GM21825 (cell line): ENCODE results near the gene CERK.
A peak's percentile ranks its signal among the peaks of the same experiment; 100 is the strongest.

Experiments used
- ATAC-seq: cut with Tn5 transposase; IDR thresholded peaks from one replicate; pipeline ENCODE4 v1.9.1; 2021; ENCODE audit warnings: mild to moderate bottlenecking, moderate library complexity; ENCODE audit not compliant: unreplicated experiment

The CERK gene

GRCh38 chr22:46703996-46704370 is 34.1 kb downstream of the CERK start:
- no peak for ATAC-seq

DNA sequence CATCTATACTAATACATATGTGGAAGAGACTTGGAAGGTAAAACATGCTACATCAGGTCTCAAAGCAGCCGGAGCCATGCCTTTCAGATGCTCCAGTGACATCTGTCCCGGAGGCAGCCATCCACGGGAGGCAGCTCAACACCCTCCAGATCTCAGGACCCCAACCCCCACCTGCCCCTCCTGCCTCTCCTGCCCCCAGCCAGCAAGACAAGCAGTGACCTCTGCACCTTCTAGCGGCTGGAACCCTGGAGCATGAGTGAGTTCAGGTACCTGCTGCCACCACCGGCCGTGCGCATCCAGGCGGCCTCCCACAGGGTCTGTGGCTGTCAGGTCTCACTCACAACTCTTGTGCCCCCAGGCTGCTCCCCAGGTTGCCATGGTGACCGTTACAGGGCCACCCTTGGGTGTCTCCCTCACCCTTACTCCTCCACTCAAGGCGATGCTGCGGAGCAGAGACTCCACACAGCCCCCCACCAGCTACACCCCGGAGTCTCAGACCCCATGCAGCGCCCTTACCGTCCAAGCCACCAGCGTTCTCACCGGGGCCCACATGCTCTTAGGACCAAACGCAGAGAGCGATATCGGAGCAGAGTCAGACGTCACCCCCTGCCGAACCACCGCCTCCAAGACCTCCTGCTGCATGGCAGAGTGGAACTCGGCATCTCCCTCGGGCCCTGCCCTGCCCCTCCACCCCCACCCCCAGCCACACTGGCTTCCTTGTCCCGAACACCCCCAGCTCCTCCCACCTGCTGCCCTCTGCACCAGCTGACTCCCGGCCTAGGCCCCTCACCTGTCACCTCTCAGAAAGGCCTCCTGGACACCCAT is 34.7 kb downstream of the CERK start:
- no peak for ATAC-seq

DNA sequence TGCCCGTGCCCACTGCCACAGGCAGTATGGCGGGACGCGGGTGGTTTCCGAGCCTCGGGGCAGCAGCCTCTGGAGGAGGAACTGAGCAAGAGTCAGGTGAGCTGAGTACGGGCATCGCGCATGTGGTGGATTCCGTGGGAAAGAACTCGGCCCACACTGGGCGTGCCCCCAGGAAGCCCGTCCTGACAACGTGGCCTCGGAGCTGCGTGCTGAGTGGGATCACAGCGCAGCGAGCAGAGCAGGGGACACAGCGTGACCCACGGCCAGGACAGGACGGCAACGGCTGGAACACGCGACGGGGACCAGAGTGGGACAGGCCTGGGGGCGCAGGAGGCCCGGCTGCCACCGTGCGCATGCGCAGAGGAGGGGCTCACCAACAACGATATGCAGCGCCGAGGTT is 36.8 kb downstream of the CERK start:
- ATAC-seq = no peak

- no peak for ATAC-seq
These were observed 39.0 kb downstream of the CERK start for GRCh38 chr22:46699091-46699490.

- no peak for ATAC-seq
These were observed 40.1 kb downstream of the CERK start for GRCh38 chr22:46697811-46698515.

DNA sequence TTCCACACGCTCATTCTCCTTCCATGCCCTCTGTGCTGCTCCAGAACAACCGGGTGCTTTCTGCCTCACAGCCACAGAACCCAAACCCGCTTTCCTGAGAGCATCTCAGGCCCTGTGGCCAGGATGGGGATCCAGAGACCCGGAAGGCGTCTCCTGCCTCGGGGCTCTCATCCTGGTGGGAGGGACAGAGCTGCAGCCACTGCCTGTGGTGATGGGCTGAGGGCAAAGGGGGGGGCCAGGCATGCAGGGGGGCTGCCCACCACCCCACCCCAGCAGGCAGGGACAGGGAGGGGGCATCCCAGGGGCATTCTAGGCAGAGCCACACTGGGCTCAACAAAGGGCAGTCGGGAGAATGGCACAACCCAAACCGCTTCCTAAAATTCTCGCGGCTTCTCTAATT is 41.4 kb downstream of the CERK start:
- ATAC-seq = no peak

GRCh38 chr22:46696229-46696518 is 41.9 kb downstream of the CERK start:
- ATAC-seq = no peak

- ATAC-seq = no peak
These were observed 42.5 kb downstream of the CERK start for GRCh38 chr22:46695346-46696228.

DNA sequence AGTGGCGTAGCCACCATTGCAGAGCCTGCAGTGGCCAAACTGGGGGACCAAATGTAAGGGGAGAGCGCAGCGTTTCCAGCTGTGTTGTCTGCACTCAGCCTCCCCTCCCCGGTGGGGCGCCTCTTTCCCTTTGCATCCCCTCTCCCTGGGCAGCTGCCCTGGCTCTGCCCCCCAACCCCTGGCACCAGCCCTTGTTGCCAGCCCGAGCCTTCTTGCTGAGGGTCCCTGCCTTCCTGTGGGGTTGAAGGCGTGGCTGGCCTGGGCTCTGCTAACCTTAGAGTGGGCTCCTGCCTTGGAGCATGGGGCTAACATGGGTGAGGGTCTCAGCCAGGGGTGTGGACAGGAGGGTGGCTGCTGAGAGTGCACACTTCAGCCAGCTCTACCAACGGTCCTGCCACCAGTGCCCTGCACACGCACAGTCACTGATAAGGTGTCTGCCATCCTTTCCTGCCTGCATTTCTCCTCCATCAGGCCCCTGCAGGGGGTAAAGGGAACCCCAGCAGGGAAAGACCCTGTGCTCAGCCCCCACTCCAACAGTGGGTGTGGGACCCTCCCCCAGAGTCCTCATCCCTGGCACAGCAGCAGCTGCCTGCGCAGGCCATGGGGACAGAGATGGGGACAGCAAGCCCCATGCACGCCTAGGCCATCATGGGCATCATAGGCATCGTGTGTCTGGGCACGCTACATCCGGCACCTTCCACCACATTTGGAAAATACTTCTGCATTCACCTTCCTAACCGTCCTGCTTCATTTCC is 43.5 kb downstream of the CERK start:
- no peak for ATAC-seq

- no peak for ATAC-seq
These were observed 44.2 kb downstream of the CERK start for GRCh38 chr22:46693634-46694415.

GRCh38 chr22:46691571-46691970 is 46.5 kb downstream of the CERK start:
- no peak for ATAC-seq

GRCh38 chr22:46690146-46690545 is 47.9 kb downstream of the CERK start:
- ATAC-seq = no peak

DNA sequence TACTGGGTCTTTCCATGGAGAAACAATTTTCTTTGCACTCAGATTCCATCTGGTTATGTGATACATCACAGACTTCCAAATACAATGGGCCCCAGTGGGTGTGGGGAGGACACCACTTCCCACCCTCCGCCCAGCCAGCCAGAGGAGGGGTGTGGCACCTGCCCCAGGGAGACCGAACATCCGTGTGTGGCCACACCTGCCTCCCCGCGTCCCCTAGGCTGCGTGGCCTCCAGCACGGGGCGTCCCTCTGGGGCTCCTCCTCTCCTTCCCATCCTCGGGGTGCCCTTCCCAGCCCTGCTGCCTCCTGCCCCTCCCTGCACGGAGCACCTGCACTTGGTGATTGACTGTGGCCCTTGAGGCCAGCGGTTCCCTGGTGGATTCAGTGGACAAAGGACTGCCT is 49.1 kb downstream of the CERK start:
- ATAC-seq = no peak

- no peak for ATAC-seq
These were observed 50.6 kb downstream of the CERK start for GRCh38 chr22:46687460-46687859.

GRCh38 chr22:46687048-46687444 is 51.0 kb downstream of the CERK start:
- ATAC-seq = no peak

DNA sequence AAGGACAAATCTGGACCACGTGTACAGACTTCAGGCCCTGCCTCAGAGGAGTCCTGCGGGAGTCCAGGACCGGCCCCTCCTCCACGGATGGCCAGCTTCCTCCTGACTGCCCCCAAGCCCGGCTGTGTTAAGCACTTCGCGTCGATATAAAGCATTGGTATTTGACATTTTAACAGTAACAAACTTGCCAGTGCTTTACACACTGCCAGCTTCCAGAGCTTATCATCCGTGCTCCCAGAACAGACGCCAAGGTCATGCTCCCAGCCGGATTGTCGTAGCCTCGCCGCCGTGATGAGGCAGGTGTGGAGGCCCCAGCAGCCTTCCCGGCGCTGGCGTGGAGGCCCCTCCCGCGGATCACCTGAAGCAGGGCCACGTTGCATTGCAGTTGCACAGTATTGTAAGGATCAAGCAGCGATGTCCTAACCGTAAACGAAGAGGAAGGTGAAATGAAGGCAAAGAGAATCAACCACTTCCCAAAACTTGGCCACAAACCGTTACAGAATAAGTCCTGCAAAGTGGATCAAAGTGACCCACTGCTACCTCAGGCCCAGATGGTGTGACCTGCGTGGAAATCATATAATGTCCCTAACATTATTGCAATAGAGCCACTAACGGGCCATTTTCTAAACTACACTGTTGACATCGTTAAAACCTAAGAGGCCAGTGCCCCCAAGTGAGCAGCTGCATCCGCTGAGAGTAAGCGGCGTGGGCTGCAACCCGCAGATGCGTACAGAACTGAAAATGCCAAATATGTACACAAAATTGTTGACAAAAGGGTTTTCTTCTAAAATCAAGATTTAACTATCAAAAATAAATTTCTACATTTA is 51.6 kb downstream of the CERK start:
- no peak for ATAC-seq

DNA sequence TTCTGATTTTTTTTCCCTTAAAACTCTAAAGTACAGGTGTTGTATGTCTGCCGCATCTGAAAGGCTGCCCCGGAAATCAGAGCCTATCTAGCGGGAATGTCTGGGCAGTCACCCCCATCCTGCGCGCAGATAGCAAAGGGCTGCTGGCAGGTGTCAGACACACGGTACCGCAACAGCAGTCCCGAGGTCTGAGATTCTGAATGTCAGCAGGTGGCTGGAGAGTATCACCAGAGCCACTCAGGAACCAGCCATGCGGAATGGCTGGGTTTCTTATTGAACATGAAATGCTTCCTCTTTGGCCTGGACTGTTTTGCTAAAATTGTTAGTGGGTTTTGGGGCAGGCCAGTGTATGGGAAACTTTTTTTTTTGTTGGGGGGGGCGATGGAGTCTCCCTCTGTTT is 53.3 kb downstream of the CERK start:
- peak; percentile 78 for ATAC-seq

DNA sequence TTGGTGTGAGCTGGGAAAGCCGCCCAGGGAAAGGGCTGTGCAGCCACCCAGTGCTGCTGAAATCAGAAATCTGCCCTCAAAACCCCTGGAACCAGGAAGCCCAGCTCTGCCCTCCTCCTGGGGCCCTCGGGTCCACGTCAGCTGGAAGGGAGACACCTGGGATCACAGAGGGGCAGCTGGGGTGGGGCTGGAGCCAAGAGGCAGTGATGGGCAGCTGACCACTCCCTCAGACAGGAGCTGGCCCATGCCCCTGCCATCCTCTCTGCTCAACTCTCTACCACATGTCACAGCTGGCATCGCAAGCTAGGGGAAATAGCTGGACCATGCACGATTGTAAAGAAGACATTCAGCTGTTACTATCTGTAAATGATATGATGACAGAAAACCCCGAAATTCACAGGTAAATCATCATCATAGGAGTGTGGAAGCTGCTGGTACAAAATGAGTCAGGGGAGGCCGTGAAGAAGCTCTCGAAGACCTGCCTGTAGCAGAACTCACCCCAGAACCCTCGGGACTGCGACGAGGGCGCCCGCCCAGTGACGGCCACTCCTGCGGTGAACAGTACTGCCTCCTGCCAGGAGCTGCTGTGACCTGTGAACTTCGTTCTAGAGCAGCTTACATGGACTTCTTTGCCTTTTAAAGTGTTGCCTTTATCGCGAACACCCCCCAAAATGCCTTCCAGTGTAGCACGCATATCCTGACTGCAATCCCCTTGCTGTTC is 55.9 kb downstream of the CERK start:
- no peak for ATAC-seq

DNA sequence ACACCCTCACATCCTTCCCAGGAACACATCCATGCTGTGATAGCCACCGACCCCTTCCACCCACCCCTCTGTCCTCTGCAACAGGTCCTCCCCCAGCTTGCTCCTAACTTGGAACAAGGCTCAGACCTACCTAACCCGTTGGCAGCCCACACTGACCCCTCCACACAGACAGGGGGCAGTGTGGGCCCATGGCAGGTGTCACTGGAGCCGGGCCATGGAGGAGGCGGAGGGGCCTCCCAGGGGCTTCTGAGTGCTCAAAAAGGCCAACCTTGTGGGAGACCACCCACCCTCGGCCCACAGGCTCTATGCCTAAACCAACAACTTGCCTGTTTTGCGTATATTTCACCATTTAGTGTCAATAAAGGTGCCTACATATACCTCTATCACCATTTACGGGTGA is 57.0 kb downstream of the CERK start:
- ATAC-seq = no peak
